ENCODE data around the gene MGST3.
"Not testable (repeated sequence)": the region's sequence is repeated elsewhere in the genome, so short reads cannot be mapped to it uniquely, and the experiment has no call there.

MGST3 gene

DNA sequence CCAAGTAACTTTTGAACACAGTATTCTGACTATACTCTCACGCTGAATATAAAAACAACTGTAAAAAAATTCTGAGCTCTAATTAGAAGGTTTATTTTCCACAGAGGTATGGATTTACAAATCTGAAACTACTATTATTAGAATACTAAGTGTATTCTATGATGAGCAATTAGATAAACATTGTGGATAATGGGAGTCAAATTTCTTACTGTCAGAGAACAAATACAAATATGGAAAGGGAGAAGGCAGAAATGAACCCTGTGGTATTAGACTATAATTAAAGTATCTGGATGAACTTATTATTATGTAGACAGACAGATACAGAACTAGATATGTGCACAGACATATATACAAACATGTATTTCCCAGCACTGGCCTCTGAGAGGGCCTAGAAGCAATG lies 44.8 kb downstream of the MGST3 start:
- no peak for DNase-seq
- Histone ChIP-seq H3K36me3 (ENCODE audit: control insufficient read depth, insufficient read depth, low read length) (peaks cover 46% of the 10 kb centered on the region), H3K9me3 (ENCODE audit: control insufficient read depth, low read length) (no peaks in the 10 kb centered on the region), H3K4me1 (ENCODE audit: control insufficient read depth, insufficient read depth, low read length, poor library complexity, severe bottlenecking) (no peaks in the 10 kb centered on the region), H3K27me3 (replicated peaks; ENCODE audit: control insufficient read depth, insufficient read depth, low read length, poor library complexity, severe bottlenecking) (no peaks in the 10 kb centered on the region), H3K27ac (ENCODE audit: insufficient read depth, low read length, poor library complexity, severe bottlenecking) (no peak overlapping the region), H3K4me3 (ENCODE audit: insufficient read depth, low read depth, low read length, poor library complexity, severe bottlenecking) (no peak overlapping the region)

DNA sequence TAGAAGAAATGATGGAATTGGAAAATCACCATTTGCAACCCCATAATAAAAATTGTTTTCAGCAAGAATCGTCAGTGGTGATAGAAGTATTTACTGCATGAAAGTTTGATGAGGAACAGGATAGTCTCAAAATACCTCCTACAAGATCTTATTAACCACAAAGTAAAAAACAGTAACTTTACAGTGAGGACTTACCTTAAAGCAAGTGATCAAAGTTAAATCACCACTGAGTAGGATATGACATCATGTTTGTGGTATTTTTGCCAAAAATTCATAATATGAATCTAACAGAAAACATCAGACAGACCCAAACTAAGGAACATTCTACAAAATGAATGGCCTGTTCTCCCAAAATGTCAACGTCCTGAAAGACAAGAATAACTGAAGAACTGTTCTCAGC lies 47.5 kb downstream of the MGST3 start:
- H3K4me1 ChIP-seq (ENCODE audit: control insufficient read depth, insufficient read depth, low read length, poor library complexity, severe bottlenecking), result no peaks in the 10 kb centered on the region
- no peak overlapping the region for H3K27ac ChIP-seq (ENCODE audit: insufficient read depth, low read length, poor library complexity, severe bottlenecking)
- no peaks in the 10 kb centered on the region for H3K27me3 ChIP-seq (replicated peaks; ENCODE audit: control insufficient read depth, insufficient read depth, low read length, poor library complexity, severe bottlenecking)
- no peak overlapping the region for H3K4me3 ChIP-seq (ENCODE audit: insufficient read depth, low read depth, low read length, poor library complexity, severe bottlenecking)
- no peak for DNase-seq
- no peaks in the 10 kb centered on the region for H3K9me3 ChIP-seq (ENCODE audit: control insufficient read depth, low read length)
- H3K36me3 ChIP-seq (ENCODE audit: control insufficient read depth, insufficient read depth, low read length), result peaks cover 53% of the 10 kb centered on the region

DNA sequence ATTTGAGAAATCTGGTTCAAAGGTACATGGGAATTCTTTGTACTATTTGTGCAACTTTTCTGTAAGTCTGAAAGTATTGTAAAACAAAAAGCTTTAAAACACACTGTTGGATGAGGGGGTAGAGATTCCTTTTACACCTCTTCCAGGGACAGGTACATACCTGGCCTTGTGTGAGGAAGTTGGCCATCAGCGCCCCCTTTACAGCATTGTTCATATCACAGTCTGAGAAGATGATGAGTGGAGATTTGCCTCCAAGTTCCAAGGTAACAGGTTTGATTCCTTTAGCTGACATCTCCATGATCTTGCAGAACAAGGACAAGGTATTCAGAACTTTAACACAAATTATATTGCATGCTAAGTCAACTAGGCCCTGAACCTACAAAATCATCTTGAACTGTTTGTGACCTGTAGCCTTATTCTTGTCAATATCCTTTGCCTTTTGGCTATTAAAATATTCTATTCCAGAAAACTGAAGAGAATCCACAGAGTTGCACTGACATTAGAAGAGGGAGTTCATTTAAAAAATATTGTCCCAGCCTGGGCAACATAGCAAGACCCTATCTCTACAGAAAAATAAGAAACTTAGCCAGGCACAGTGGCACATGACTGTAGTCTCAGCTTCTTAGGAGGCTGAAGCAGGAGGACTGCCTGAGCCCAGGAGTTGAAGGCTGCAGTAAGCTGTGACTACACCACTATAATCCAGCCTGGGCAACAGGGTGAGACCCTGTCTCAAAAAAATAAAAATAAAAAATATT lies 48.4 kb downstream of the MGST3 start:
- Histone ChIP-seq H3K36me3 (ENCODE audit: control insufficient read depth, insufficient read depth, low read length) (peaks cover 53% of the 10 kb centered on the region), H3K4me3 (ENCODE audit: insufficient read depth, low read depth, low read length, poor library complexity, severe bottlenecking) (no peak overlapping the region), H3K9me3 (ENCODE audit: control insufficient read depth, low read length) (no peaks in the 10 kb centered on the region), H3K4me1 (ENCODE audit: control insufficient read depth, insufficient read depth, low read length, poor library complexity, severe bottlenecking) (no peaks in the 10 kb centered on the region), H3K27ac (ENCODE audit: insufficient read depth, low read length, poor library complexity, severe bottlenecking) (no peak overlapping the region), H3K27me3 (replicated peaks; ENCODE audit: control insufficient read depth, insufficient read depth, low read length, poor library complexity, severe bottlenecking) (no peaks in the 10 kb centered on the region)
- no peak for DNase-seq

DNA sequence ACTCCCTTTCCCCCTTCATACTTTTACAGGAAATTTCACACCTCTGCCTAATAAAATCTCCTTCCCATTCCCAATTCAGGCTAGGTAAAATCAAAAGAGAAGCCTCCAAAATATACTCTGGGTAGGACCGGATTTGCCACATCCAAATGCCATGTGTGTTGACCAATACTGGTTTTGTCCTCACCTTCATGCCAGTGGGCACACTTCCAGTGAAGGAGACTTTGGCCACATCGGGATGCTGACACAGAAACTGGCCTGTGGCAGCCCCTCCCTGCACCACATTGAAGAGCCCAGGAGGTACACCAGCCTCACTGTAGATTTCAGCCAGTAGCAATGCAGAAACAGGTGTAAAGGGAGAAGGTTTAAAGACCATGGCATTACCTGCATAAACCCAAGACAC lies 49.3 kb downstream of the MGST3 start:
- Histone ChIP-seq H3K4me3 (ENCODE audit: insufficient read depth, low read depth, low read length, poor library complexity, severe bottlenecking) (no peak overlapping the region), H3K27ac (ENCODE audit: insufficient read depth, low read length, poor library complexity, severe bottlenecking) (no peak overlapping the region), H3K27me3 (replicated peaks; ENCODE audit: control insufficient read depth, insufficient read depth, low read length, poor library complexity, severe bottlenecking) (no peaks in the 10 kb centered on the region), H3K9me3 (ENCODE audit: control insufficient read depth, low read length) (no peaks in the 10 kb centered on the region), H3K36me3 (ENCODE audit: control insufficient read depth, insufficient read depth, low read length) (peaks cover 53% of the 10 kb centered on the region), H3K4me1 (ENCODE audit: control insufficient read depth, insufficient read depth, low read length, poor library complexity, severe bottlenecking) (no peaks in the 10 kb centered on the region)
- DNase-seq, result no peak

DNA sequence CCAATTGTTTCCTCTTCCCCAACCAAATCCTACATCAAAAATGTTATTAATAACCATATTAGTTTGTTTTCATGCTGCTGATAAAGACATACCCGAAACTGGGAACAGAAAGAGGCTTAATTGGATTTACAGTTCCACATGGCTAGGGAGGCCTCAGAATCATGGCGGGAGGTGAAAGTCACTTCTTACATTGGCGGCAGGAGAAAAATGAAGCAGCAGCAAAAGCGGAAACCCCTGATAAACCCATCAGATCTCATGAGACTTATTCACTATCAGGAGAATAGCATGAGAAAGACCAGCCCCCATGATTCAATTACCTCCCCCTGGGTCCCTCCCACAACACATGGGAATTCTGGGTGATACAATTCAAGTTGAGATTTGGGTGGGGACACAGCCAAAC lies 49.7 kb downstream of the MGST3 start:
- not testable (repeated sequence) for H3K27me3 ChIP-seq (replicated peaks; ENCODE audit: control insufficient read depth, insufficient read depth, low read length, poor library complexity, severe bottlenecking); DNase-seq; H3K27ac ChIP-seq (ENCODE audit: insufficient read depth, low read length, poor library complexity, severe bottlenecking); H3K4me3 ChIP-seq (ENCODE audit: insufficient read depth, low read depth, low read length, poor library complexity, severe bottlenecking); H3K4me1 ChIP-seq (ENCODE audit: control insufficient read depth, insufficient read depth, low read length, poor library complexity, severe bottlenecking); H3K9me3 ChIP-seq (ENCODE audit: control insufficient read depth, low read length)
- peaks cover 53% of the 10 kb centered on the region for H3K36me3 ChIP-seq (ENCODE audit: control insufficient read depth, insufficient read depth, low read length)

DNA sequence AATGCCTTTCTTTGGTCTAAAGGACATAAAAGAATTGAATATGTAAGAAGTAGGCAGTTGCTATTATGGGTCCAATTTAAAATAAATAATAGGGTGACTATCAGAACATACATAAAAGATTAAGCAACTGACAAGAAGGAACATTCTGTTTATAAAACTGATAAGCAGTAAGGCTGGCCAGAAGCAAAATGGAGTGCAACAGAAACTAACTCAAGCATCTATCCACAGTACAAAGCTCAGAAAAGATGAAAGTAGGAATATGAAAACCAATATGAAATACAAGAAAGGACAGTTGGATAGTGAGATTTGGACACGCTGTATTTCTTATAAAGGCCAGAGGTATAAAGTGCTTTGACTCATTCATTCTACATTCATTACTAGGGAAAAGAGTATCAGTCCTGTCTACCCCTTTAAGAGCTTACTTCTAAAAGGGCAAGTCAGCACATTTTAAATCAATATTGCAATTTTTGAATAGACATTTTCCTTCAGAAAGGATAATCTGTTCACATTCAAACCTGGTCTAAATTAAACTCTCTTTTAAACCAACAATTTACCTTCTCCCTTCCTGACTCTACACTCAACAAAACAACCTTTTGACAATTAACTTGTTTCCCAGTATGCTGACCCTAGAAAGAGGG lies 52.9 kb downstream of the MGST3 start:
- Histone ChIP-seq H3K4me3 (ENCODE audit: insufficient read depth, low read depth, low read length, poor library complexity, severe bottlenecking) (no peak overlapping the region), H3K36me3 (ENCODE audit: control insufficient read depth, insufficient read depth, low read length) (peaks cover 36% of the 10 kb centered on the region), H3K27ac (ENCODE audit: insufficient read depth, low read length, poor library complexity, severe bottlenecking) (no peak overlapping the region), H3K27me3 (replicated peaks; ENCODE audit: control insufficient read depth, insufficient read depth, low read length, poor library complexity, severe bottlenecking) (no peaks in the 10 kb centered on the region), H3K4me1 (ENCODE audit: control insufficient read depth, insufficient read depth, low read length, poor library complexity, severe bottlenecking) (no peaks in the 10 kb centered on the region), H3K9me3 (ENCODE audit: control insufficient read depth, low read length) (no peaks in the 10 kb centered on the region)
- no peak for DNase-seq

DNA sequence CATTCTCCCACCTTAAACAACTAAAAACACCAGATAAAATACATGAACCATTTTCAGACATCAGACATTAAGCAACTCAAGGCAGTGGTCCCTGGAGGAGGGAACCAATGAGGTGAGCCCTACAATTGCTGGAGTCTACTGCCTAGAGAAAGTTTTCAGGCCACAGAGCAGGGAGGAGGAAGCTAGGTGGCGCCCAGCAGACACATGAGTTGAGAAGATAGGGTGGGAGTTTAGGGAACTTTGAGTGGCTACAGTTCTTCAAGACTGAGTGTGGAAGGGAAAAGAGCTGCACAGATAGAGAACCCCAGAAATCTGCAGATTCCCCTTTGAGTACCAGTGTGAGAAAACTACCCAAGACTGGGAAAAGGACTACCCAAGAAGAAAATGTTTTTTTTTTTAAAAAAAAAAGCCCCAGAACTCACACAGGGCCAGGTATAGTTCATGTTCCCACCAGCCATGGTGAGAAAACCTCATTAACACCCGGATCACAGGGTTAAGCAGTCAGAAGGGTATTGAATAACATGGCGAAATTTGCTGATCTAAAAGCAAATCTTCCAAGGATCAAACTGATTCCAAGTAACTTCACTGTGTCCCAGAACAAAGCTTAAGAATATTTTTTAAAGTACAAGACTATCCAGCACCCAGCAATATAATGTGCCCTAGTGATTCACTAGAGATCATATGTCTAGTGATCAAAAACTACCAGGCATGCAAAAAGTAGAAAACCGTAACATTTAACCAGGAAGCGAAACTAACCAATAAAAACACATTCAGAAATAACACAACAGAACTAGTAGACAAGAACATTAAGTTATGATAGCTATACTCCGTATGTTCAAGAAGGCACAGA lies 55.3 kb downstream of the MGST3 start:
- Histone ChIP-seq H3K4me1 (ENCODE audit: control insufficient read depth, insufficient read depth, low read length, poor library complexity, severe bottlenecking) (no peaks in the 10 kb centered on the region), H3K4me3 (ENCODE audit: insufficient read depth, low read depth, low read length, poor library complexity, severe bottlenecking) (no peak overlapping the region), H3K27ac (ENCODE audit: insufficient read depth, low read length, poor library complexity, severe bottlenecking) (no peak overlapping the region), H3K9me3 (ENCODE audit: control insufficient read depth, low read length) (no peaks in the 10 kb centered on the region), H3K36me3 (ENCODE audit: control insufficient read depth, insufficient read depth, low read length) (peaks cover 17% of the 10 kb centered on the region), H3K27me3 (replicated peaks; ENCODE audit: control insufficient read depth, insufficient read depth, low read length, poor library complexity, severe bottlenecking) (no peaks in the 10 kb centered on the region)
- no peak for DNase-seq

DNA sequence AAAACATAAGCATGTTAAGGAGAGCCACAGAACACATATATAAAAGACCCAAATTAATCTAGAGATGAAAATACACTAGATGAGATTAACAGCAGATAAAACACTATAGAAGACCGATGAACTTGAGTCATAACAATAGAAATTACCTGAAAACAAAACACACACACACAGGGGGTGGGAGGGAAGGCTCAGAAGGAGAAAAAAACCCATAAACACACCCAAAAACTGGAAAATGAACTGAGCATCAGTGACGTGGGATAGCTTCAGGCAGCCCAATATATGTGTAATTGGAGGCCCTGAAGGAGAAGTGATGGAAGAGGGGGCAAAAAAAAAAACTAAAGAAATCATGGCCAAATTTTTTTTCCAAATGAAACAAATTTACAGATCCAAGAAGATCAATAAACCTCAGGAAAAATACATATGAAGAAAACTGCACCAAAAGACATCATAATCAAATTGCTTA lies 56.0 kb downstream of the MGST3 start:
- H3K36me3 ChIP-seq (ENCODE audit: control insufficient read depth, insufficient read depth, low read length), result peaks cover 12% of the 10 kb centered on the region
- H3K27me3 ChIP-seq (replicated peaks; ENCODE audit: control insufficient read depth, insufficient read depth, low read length, poor library complexity, severe bottlenecking), result no peaks in the 10 kb centered on the region
- H3K4me1 ChIP-seq (ENCODE audit: control insufficient read depth, insufficient read depth, low read length, poor library complexity, severe bottlenecking), result no peaks in the 10 kb centered on the region
- no peak for DNase-seq
- no peak overlapping the region for H3K27ac ChIP-seq (ENCODE audit: insufficient read depth, low read length, poor library complexity, severe bottlenecking)
- no peak overlapping the region for H3K4me3 ChIP-seq (ENCODE audit: insufficient read depth, low read depth, low read length, poor library complexity, severe bottlenecking)
- H3K9me3 ChIP-seq (ENCODE audit: control insufficient read depth, low read length), result no peaks in the 10 kb centered on the region

DNA sequence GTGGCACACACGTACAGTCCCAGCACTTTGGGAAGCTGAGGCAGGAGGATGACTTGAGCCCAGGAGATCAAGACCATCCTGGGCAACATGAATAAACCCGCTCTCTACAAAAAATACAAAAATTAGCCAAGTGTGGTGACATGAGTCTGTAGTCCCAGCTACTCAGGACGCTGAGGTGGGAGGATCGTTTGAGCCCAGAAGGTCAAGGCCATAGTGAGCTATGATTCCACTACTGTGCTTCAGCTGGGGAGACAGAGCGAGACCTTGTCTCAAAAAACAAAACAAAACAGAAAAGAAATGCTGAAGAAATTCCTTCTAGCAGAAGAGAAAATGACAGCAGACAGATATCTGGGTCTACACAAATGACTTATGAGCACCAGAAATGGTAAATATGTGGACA lies 57.0 kb downstream of the MGST3 start:
- Histone ChIP-seq H3K36me3 (ENCODE audit: control insufficient read depth, insufficient read depth, low read length) (peaks cover 3% of the 10 kb centered on the region), H3K4me1 (ENCODE audit: control insufficient read depth, insufficient read depth, low read length, poor library complexity, severe bottlenecking) (no peaks in the 10 kb centered on the region), H3K4me3 (ENCODE audit: insufficient read depth, low read depth, low read length, poor library complexity, severe bottlenecking) (no peak overlapping the region), H3K9me3 (ENCODE audit: control insufficient read depth, low read length) (no peaks in the 10 kb centered on the region), H3K27ac (ENCODE audit: insufficient read depth, low read length, poor library complexity, severe bottlenecking) (no peak overlapping the region), H3K27me3 (replicated peaks; ENCODE audit: control insufficient read depth, insufficient read depth, low read length, poor library complexity, severe bottlenecking) (no peaks in the 10 kb centered on the region)
- no peak for DNase-seq

DNA sequence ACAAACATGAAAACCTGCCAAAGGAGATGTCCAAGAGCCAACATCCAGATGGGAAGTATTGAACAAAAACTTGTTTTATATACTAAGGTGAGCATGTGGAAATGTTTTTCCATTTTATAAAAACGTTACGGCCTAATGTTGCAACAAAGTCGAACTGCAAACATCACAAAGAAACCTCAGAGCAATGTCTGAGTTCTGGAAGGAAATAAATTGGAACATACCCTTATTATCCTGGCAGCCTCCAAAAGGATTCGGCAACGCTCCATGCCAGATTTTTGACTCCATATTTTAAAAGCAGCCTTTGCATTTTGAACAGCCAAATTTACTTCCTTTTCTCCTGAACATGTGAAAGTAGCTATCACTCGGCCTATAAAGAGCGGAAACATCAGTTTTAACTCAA lies 64.0 kb downstream of the MGST3 start:
- Histone ChIP-seq H3K36me3 (ENCODE audit: control insufficient read depth, insufficient read depth, low read length) (no peaks in the 10 kb centered on the region), H3K4me1 (ENCODE audit: control insufficient read depth, insufficient read depth, low read length, poor library complexity, severe bottlenecking) (peaks cover 5% of the 10 kb centered on the region), H3K27me3 (replicated peaks; ENCODE audit: control insufficient read depth, insufficient read depth, low read length, poor library complexity, severe bottlenecking) (no peaks in the 10 kb centered on the region), H3K9me3 (ENCODE audit: control insufficient read depth, low read length) (no peaks in the 10 kb centered on the region), H3K4me3 (ENCODE audit: insufficient read depth, low read depth, low read length, poor library complexity, severe bottlenecking) (no peak overlapping the region), H3K27ac (ENCODE audit: insufficient read depth, low read length, poor library complexity, severe bottlenecking) (no peak overlapping the region)
- DNase-seq, result no peak

Measured in effector memory CD4-positive, alpha-beta T cell (primary cell).